K562 (cell line): ENCODE results near the gene C2CD2L. TPM values are rescaled to one million over a fixed set of nuclear protein-coding genes. Genes with fewer than 3 reads are reported as not detected.

Source experiments
- CBX3 ChIP-seq, 2 experiments: IDR thresholded peaks; 1 replicate in 1 of 2; 2 replicates in 1 of 2; pipeline ENCODE4 v1.6.1; 2012; ENCODE audit warnings: inconsistent platforms in 2 of 2, low read length in 2 of 2, borderline replicate concordance in 1 of 2, control low read depth in 1 of 2
- CHD4 ChIP-seq: fragments of 200-600 bp; sonication (generic); IDR thresholded peaks from 3 replicates; pipeline ENCODE4 v1.6.1; 2012; ENCODE audit warnings: low read depth, mild to moderate bottlenecking, mixed read lengths, low read length, inconsistent platforms; ENCODE audit not compliant: insufficient read depth, insufficient replicate concordance, poor library complexity, severe bottlenecking
- ETV6 ChIP-seq, 3 experiments: fragments of 150-350 bp in 1 of 3; sonication (generic) in 1 of 3; formaldehyde crosslinking in 1 of 3; IDR thresholded peaks; 2 replicates each; pipeline versions ENCODE4 v1.6.1 to v1.8.0; 2014 to 2022; ENCODE audit warnings: borderline replicate concordance in 2 of 3, low read depth in 2 of 3, antibody characterized with exemption in 1 of 3, low read length in 1 of 3, mild to moderate bottlenecking in 1 of 3, missing genetic modification reagents in 1 of 3
- GABPB2 ChIP-seq: fragments of 250-450 bp; sonication (Bioruptor Pico); conservative IDR thresholded peaks from 2 replicates; pipeline ENCODE4 v1.5.1; 2021; ENCODE audit warnings: mild to moderate bottlenecking
- HSF4 ChIP-seq: fragments of 250-450 bp; sonication (Bioruptor Pico); IDR thresholded peaks from 2 replicates; pipeline ENCODE4 v2.1.2; 2022; ENCODE audit warnings: mild to moderate bottlenecking, moderate library complexity, borderline replicate concordance
- MBD2 ChIP-seq: sonication (generic); IDR thresholded peaks from 2 replicates; pipeline ENCODE4 v1.6.1; 2016; ENCODE audit warnings: low read depth, borderline replicate concordance
- MCM5 ChIP-seq: fragments of 450-650 bp; IDR thresholded peaks from 2 replicates; pipeline ENCODE4 v1.6.1; 2016; ENCODE audit warnings: low read depth
- MYC ChIP-seq, 2 experiments: fragments of 250-450 bp in 1 of 2; sonication (Bioruptor Pico) in 1 of 2; IDR thresholded peaks; 2 replicates each; pipeline versions ENCODE4 v1.5.1 to v1.6.1; 2012 to 2021; ENCODE audit warnings: low read depth in 2 of 2, borderline replicate concordance in 1 of 2, improper control_type of control experiment in 1 of 2, low read length in 1 of 2, mild to moderate bottlenecking in 1 of 2, moderate library complexity in 1 of 2
- RBM15 ChIP-seq: fragments of 200-400 bp; formaldehyde crosslinking; IDR thresholded peaks from 2 replicates; pipeline ENCODE4 v1.6.1; 2018; ENCODE audit warnings: mild to moderate bottlenecking, low read length, moderate library complexity; ENCODE audit not compliant: insufficient read depth
- ZBTB17 ChIP-seq: fragments of 450-650 bp; formaldehyde crosslinking; IDR thresholded peaks from 2 replicates; pipeline ENCODE4 v1.4.0; 2020; ENCODE audit warnings: mild to moderate bottlenecking
- polyA plus RNA-seq, 8 experiments: library from polyadenylated mRNA; depleted of rRNA in 4 of 8; stranded (reverse) in 5 of 8; unstranded in 3 of 8; fragments of >200 nt; fragmentation: Nextera tagmentation in 2 of 8; fragmentation: Illumina TruSeq in 1 of 8; extraction: Ambion mirVana in 2 of 8; extraction: Trizol in 1 of 8; gene quantifications; 2 replicates each; pipeline versions ENCODE4 v1.2.1 to v1.2.3, GENCODE V29; 2011 to 2014; ENCODE audit warnings: inconsistent platforms in 1 of 8, missing spikeins in 1 of 8
- total RNA-seq, 7 experiments: library from RNA; depleted of rRNA in 6 of 7; stranded (reverse); fragments of >200 nt in 6 of 7; fragmentation: Illumina TruSeq in 2 of 7; extraction: Trizol in 2 of 7; gene quantifications; 2 replicates each; pipeline versions ENCODE4 v1.2.1 to v1.2.3, GENCODE V29; 2011 to 2021; ENCODE audit warnings: low replicate concordance in 1 of 7
- TF ChIP-seq, protein P1 (sequence below): sonication (generic); formaldehyde crosslinking; IDR thresholded peaks from 2 replicates; pipeline ENCODE4 v1.8.0; 2023; ENCODE audit warnings: mild to moderate bottlenecking, missing genetic modification reagents
- TF ChIP-seq, protein P2 (sequence below), 2 experiments: fragments of 450-650 bp; IDR thresholded peaks; 2 replicates each; pipeline ENCODE4 v1.6.1; 2016; ENCODE audit warnings: mild to moderate bottlenecking in 2 of 2, borderline replicate concordance in 1 of 2, low read depth in 1 of 2, moderate library complexity in 1 of 2

Gene C2CD2L
- total and polyA plus RNA-seq, 9 of the 15 experiments (the other 6 are each of a cell fraction or from before 2014, with no cell fraction given) = 0.66 to 41.2 (median 14.8) TPM

DNA sequence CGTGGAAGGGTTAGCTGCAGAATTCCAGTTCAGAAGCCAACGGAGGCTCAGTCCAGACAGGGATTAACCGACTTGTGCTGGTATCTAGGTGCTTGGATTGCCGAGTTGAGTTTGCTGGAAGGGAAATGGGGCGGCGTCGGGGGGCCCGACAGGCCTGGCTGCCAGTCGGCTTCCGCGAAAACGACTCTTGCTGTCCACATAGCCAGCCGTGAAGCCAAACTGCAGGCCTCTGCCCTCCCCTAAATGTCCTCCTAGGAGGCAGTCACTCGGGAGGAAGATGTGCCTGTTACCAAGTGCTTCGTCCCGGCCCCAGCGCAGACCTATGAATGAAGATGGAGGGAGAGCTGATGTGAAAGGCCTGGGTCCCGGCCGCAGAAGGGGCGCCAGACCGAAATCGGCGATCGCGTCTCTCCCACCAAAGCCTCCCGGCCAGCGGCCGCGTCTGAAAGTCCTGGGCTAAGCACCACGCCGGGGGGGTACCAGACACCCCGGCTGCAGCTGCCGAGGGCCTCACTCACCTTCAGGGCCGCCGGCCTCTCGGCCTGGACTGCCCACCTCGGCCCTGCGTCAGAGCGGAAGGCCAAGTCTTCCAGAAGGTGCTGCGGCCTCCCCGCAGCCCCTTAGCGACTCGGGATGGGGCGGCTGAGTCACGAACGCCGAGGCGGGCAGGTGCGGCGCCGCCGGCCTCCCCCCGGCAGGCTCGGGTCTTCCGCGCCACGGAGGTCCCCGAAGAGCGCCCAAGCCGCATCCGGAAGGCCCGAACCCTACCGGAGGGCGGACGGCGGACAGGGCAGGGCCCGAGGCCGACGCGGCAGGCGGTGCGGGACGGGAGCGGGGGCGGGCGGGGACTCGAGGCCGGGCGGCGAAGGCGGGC, 13.0 kb upstream of the C2CD2L start (continued):
- TF ChIP-seq, protein P1, sequence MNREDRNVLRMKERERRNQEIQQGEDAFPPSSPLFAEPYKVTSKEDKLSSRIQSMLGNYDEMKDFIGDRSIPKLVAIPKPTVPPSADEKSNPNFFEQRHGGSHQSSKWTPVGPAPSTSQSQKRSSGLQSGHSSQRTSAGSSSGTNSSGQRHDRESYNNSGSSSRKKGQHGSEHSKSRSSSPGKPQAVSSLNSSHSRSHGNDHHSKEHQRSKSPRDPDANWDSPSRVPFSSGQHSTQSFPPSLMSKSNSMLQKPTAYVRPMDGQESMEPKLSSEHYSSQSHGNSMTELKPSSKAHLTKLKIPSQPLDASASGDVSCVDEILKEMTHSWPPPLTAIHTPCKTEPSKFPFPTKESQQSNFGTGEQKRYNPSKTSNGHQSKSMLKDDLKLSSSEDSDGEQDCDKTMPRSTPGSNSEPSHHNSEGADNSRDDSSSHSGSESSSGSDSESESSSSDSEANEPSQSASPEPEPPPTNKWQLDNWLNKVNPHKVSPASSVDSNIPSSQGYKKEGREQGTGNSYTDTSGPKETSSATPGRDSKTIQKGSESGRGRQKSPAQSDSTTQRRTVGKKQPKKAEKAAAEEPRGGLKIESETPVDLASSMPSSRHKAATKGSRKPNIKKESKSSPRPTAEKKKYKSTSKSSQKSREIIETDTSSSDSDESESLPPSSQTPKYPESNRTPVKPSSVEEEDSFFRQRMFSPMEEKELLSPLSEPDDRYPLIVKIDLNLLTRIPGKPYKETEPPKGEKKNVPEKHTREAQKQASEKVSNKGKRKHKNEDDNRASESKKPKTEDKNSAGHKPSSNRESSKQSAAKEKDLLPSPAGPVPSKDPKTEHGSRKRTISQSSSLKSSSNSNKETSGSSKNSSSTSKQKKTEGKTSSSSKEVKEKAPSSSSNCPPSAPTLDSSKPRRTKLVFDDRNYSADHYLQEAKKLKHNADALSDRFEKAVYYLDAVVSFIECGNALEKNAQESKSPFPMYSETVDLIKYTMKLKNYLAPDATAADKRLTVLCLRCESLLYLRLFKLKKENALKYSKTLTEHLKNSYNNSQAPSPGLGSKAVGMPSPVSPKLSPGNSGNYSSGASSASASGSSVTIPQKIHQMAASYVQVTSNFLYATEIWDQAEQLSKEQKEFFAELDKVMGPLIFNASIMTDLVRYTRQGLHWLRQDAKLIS (CRISPR knock-in tag) = no peak; the same call in 1 of the 2 replicates
- TF ChIP-seq ZBTB17 (CRISPR knock-in tag) = no peak
- no peak for TF ChIP-seq ETV6 (IDR thresholded peaks at IDR 0.05; ENCODE audit: borderline replicate concordance in 1 of 2, low read depth in 2 of 2, low read length in 1 of 2)
- TF ChIP-seq ETV6 (CRISPR knock-in tag; IDR thresholded peaks at IDR 0.05; ENCODE audit: borderline replicate concordance) = no peak
- TF ChIP-seq MYC (IDR thresholded peaks at IDR 0.05; ENCODE audit: low read depth, low read length) = no peak
- TF ChIP-seq MYC (CRISPR knock-in tag; IDR thresholded peaks at IDR 0.05; ENCODE audit: borderline replicate concordance, low read depth) = peak; percentile 76; the same call in 1 of the 2 replicates
- TF ChIP-seq GABPB2 (CRISPR knock-in tag) = no peak
- TF ChIP-seq HSF4 (CRISPR knock-in tag) = no peak
- peak; percentile 91; the same call in 1 of the 2 replicates for TF ChIP-seq RBM15
- TF ChIP-seq CHD4 = no peak
- TF ChIP-seq, protein P2, sequence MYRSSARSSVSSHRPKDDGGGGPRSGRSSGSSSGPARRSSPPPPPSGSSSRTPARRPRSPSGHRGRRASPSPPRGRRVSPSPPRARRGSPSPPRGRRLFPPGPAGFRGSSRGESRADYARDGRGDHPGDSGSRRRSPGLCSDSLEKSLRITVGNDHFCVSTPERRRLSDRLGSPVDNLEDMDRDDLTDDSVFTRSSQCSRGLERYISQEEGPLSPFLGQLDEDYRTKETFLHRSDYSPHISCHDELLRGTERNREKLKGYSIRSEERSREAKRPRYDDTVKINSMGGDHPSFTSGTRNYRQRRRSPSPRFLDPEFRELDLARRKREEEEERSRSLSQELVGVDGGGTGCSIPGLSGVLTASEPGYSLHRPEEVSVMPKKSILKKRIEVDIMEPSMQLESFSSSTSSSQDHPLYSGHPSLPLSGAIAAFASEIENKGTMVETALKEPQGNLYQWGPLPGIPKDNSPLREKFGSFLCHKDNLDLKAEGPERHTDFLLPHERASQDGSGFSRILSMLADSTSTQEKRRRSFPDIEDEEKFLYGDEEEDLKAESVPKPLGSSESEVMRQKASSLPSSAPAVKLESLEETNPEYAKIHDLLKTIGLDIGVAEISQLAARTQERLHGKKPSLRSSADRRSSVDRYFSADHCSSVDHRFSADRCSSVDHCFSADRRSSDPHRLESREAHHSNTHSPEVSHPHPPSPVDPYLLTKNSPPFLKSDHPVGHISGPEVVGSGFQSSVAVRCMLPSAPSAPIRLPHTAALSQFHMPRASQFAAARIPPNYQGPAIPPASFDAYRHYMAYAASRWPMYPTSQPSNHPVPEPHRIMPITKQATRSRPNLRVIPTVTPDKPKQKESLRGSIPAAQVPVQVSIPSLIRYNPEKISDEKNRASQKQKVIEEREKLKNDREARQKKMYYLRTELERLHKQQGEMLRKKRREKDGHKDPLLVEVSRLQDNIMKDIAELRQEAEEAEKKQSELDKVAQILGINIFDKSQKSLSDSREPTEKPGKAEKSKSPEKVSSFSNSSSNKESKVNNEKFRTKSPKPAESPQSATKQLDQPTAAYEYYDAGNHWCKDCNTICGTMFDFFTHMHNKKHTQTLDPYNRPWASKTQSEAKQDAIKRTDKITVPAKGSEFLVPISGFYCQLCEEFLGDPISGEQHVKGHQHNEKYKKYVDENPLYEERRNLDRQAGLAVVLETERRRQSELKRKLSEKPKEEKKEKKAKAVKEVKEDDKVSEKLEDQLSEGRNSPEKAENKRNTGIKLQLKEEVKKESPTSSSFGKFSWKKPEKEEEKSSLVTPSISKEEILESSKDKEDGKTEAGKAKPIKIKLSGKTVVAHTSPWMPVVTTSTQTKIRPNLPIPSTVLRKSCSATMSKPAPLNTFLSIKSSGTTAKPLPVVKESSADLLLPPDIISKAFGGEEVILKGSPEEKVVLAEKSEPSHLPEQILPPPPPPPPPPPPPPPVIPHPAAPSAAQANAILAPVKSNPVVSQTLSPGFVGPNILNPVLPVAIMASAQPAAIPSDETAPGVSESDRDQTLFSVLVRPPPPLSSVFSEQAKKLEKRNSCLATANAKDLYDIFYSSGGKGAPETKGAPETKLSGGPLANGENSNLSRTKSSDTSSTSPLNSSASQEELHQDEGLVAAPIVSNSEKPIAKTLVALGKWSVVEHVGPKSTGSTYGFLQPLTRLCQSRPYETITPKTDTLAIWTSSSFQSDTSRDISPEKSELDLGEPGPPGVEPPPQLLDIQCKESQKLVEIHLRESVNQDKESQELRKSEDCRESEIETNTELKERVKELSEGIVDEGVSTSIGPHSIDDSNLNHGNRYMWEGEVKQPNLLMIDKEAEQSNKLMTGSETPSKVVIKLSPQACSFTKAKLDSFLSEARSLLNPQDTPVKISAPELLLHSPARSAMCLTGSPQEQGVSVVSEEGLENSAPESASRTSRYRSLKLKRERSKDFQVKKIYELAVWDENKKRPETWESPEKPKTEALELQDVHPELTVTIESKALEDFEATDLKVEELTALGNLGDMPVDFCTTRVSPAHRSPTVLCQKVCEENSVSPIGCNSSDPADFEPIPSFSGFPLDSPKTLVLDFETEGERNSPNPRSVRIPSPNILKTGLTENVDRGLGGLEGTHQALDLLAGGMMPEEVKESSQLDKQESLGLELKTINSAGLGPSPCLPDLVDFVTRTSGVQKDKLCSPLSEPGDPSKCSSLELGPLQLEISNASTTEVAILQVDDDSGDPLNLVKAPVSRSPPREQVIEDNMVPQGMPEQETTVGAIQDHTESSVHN (IDR thresholded peaks at IDR 0.05; ENCODE audit: borderline replicate concordance in 1 of 2, low read depth in 1 of 2) = no peak
- TF ChIP-seq CBX3 (IDR thresholded peaks at IDR 0.05; ENCODE audit: borderline replicate concordance in 1 of 2, low read length in 2 of 2) = no peak
- no peak for TF ChIP-seq MCM5
- peak; percentile 64; the same call in 1 of the 2 replicates for TF ChIP-seq MBD2
